Left ventricle myocardium inferior (tissue), 1 donor: ENCODE measurements around the gene GANC. TPM values are rescaled to one million over a fixed set of nuclear protein-coding genes. Genes with fewer than 3 reads are reported as not detected.
"Not testable (repeated sequence)": the region's sequence is repeated elsewhere in the genome, so short reads cannot be mapped to it uniquely, and the experiment has no call there.

Experiments used
- DNase-seq: peaks from one replicate; pipeline ENCODE4 v3.0.0-alpha.2; 2020
- H3K27ac ChIP-seq: fragments of 200-600 bp; replicated peaks from 2 replicates; pipeline ENCODE4 v1.8.0; 2021
- H3K27me3 ChIP-seq: fragments of 200-600 bp; 2 replicates; pipeline ENCODE4 v1.8.0; 2021; ENCODE audit warnings: low read depth
- H3K36me3 ChIP-seq: fragments of 200-600 bp; 2 replicates; pipeline ENCODE4 v1.8.0; 2021
- H3K4me1 ChIP-seq: fragments of 200-600 bp; 2 replicates; pipeline ENCODE4 v1.8.0; 2021
- H3K4me3 ChIP-seq: fragments of 200-600 bp; 2 replicates; pipeline ENCODE4 v1.8.0; 2021; ENCODE audit warnings: mild to moderate bottlenecking, moderate library complexity
- H3K9me3 ChIP-seq: fragments of 200-600 bp; replicated peaks from 2 replicates; pipeline ENCODE4 v1.8.0; 2021
- CTCF ChIP-seq: fragments of 200-600 bp; IDR thresholded peaks from 2 replicates; pipeline ENCODE4 v1.8.0; 2021; ENCODE audit warnings: antibody characterized with exemption, mild to moderate bottlenecking, borderline replicate concordance
- intact Hi-C: fragments of 100-400 bp; cut with micrococcal nuclease; formaldehyde crosslinking; loops from one replicate; pipeline ENCODE4 v1.11.0; 2022
- total RNA-seq: library from RNA; stranded (reverse); fragmentation: NEBNext Ultra II Directional; extraction: Animal tissue kit (Norgen Biotek cat#: 25700); gene quantifications from one replicate; pipeline ENCODE4 v1.2.1, GENCODE V29; 2021
- donor health status: DM: no; HTN: yes; CAD: no; lungs with severe emphysema.

The GANC gene
- total RNA-seq, 1 donor from 2014 or later, result 14.5 TPM

- TF ChIP-seq CTCF, result no peak
- H3K36me3 ChIP-seq, result peaks cover 79% of the 10 kb centered on the region
- H3K27ac ChIP-seq, result no peak overlapping the region
- no peak overlapping the region for H3K4me3 ChIP-seq
- intact Hi-C loops, result no loop called here
- no peaks in the 10 kb centered on the region for H3K27me3 ChIP-seq
- no peak for DNase-seq
- H3K9me3 ChIP-seq, result no peaks in the 10 kb centered on the region
- no peaks in the 10 kb centered on the region for H3K4me1 ChIP-seq
These were observed 10.7 kb downstream of the GANC start for GRCh38 chr15:42283671-42284070.

- Histone ChIP-seq H3K27me3 (no peaks in the 10 kb centered on the region), H3K36me3 (peaks cover 79% of the 10 kb centered on the region)
These were observed 11.6 kb downstream of the GANC start for GRCh38 chr15:42284551-42284950.

GRCh38 chr15:42285034-42285433 lies 12.0 kb downstream of the GANC start:
- H3K27me3 ChIP-seq, result no peaks in the 10 kb centered on the region
- TF ChIP-seq CTCF, result no peak
- H3K4me1 ChIP-seq, result no peaks in the 10 kb centered on the region
- peaks cover 78% of the 10 kb centered on the region for H3K36me3 ChIP-seq
- intact Hi-C loops, result no loop called here
- H3K9me3 ChIP-seq, result no peaks in the 10 kb centered on the region
- no peak overlapping the region for H3K4me3 ChIP-seq
- no peak overlapping the region for H3K27ac ChIP-seq
- DNase-seq, result no peak

More at GRCh38 chr15:42284551-42284950, 11.6 kb downstream of the GANC start:
- Histone ChIP-seq H3K4me3 (no peak overlapping the region), H3K27ac (no peak overlapping the region), H3K4me1 (no peaks in the 10 kb centered on the region), H3K9me3 (no peaks in the 10 kb centered on the region)
- intact Hi-C loops, result no loop called here
- TF ChIP-seq CTCF, result no peak
- no peak for DNase-seq

- no peak overlapping the region for H3K27ac ChIP-seq
These were observed 13.5 kb downstream of the GANC start for GRCh38 chr15:42286445-42287029.

GRCh38 chr15:42287931-42288330 lies 14.9 kb downstream of the GANC start:
- no peaks in the 10 kb centered on the region for H3K27me3 ChIP-seq
- H3K4me1 ChIP-seq, result no peaks in the 10 kb centered on the region
- H3K27ac ChIP-seq, result no peak overlapping the region
- peaks cover 73% of the 10 kb centered on the region for H3K36me3 ChIP-seq
- DNase-seq, result no peak
- intact Hi-C loops, result no loop called here
- H3K9me3 ChIP-seq, result no peaks in the 10 kb centered on the region
- no peak for TF ChIP-seq CTCF
- H3K4me3 ChIP-seq, result no peak overlapping the region

More at GRCh38 chr15:42286445-42287029, 13.5 kb downstream of the GANC start:
- no peak for TF ChIP-seq CTCF
- H3K4me1 ChIP-seq, result no peaks in the 10 kb centered on the region
- no peak for DNase-seq
- H3K27me3 ChIP-seq, result no peaks in the 10 kb centered on the region
- no peak overlapping the region for H3K4me3 ChIP-seq
- no peaks in the 10 kb centered on the region for H3K9me3 ChIP-seq
- peaks cover 74% of the 10 kb centered on the region for H3K36me3 ChIP-seq
- intact Hi-C loops, result no loop called here

GRCh38 chr15:42289166-42289565 lies 16.2 kb downstream of the GANC start:
- H3K27ac ChIP-seq, result no peak overlapping the region
- no peak for TF ChIP-seq CTCF
- intact Hi-C loops, result no loop called here
- H3K4me1 ChIP-seq, result no peaks in the 10 kb centered on the region
- DNase-seq, result no peak
- no peak overlapping the region for H3K4me3 ChIP-seq
- peaks cover 75% of the 10 kb centered on the region for H3K36me3 ChIP-seq
- H3K9me3 ChIP-seq, result no peaks in the 10 kb centered on the region
- no peaks in the 10 kb centered on the region for H3K27me3 ChIP-seq

- Histone ChIP-seq H3K36me3 (peaks cover 37% of the 10 kb centered on the region), H3K9me3 (peaks cover 15% of the 10 kb centered on the region)
- H3K27ac ChIP-seq, DNase-seq, intact Hi-C loops, H3K4me3 ChIP-seq, H3K27me3 ChIP-seq, H3K4me1 ChIP-seq: not testable (repeated sequence)
These were observed 28.0 kb downstream of the GANC start for GRCh38 chr15:42301004-42301403.
